AG04449 (cell line): ENCODE results near the gene GNB1.
"Not testable (repeated sequence)": the region's sequence is repeated elsewhere in the genome, so short reads cannot be mapped to it uniquely, and the experiment has no call there.

Experiments used
- CTCF ChIA-PET: fragments of 350-600 bp; formaldehyde crosslinking; extraction: SDS; loops from one replicate; lab custom pipeline; 2021; ENCODE audit warnings: antibody characterized with exemption; lab: Yijun Ruan, JAX
- POLR2A ChIA-PET: fragments of 400-600, 350-600 bp; formaldehyde crosslinking; extraction: SDS; loops from one replicate; lab custom pipeline; 2020; ENCODE audit warnings: antibody characterized with exemption, inconsistent platforms; lab: Yijun Ruan, JAX
- DNase-seq: peaks from one replicate; pipeline ENCODE4 v3.0.0-alpha.2; 2010; ENCODE audit warnings: low read depth, low spot score
- H3K4me3 ChIP-seq: 2 replicates; pipeline ENCODE4 v1.5.1; 2011; ENCODE audit warnings: low read depth, mild to moderate bottlenecking, control low read depth, low read length
- TF ChIP-seq, protein P1 (sequence below): IDR thresholded peaks from one replicate; pipeline ENCODE4 v1.5.1; 2011; ENCODE audit warnings: mild to moderate bottlenecking, moderate library complexity, low read length, control low read depth, inconsistent platforms; ENCODE audit not compliant: insufficient read depth; ENCODE audit errors: missing control alignments

GNB1 gene

DNA sequence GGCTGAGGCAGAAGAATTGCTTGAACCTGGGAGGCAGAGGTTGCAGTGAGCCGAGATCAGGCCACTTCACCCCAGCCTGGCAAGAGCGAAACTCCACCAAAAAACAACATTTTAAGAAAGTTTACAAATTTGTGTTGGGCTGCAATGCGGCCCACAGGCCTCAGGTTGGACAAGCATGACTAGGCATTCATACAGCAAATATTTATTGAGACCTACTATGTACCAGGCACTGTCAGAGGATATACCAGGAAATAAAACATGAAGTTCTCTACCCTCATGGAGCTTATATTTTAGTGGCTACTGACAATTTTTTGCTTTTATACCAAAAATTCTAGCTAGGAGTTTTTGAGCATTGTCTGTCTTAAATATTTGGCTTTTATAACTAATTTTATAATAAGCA lies 23.7 kb downstream of the GNB1 start:
- H3K4me3 ChIP-seq = no peak overlapping the region
- TF ChIP-seq, protein P1, sequence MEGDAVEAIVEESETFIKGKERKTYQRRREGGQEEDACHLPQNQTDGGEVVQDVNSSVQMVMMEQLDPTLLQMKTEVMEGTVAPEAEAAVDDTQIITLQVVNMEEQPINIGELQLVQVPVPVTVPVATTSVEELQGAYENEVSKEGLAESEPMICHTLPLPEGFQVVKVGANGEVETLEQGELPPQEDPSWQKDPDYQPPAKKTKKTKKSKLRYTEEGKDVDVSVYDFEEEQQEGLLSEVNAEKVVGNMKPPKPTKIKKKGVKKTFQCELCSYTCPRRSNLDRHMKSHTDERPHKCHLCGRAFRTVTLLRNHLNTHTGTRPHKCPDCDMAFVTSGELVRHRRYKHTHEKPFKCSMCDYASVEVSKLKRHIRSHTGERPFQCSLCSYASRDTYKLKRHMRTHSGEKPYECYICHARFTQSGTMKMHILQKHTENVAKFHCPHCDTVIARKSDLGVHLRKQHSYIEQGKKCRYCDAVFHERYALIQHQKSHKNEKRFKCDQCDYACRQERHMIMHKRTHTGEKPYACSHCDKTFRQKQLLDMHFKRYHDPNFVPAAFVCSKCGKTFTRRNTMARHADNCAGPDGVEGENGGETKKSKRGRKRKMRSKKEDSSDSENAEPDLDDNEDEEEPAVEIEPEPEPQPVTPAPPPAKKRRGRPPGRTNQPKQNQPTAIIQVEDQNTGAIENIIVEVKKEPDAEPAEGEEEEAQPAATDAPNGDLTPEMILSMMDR = no peak
- ChIA-PET CTCF (interaction anchor here (0.6 to 1.0 kb wide), 2 partner anchors 18 to 1932 kb away, joined by 4 to 5 read pairs; no protein-coding TSS in a partner anchor), POLR2A (no interaction called here)
- no peak for DNase-seq

DNA sequence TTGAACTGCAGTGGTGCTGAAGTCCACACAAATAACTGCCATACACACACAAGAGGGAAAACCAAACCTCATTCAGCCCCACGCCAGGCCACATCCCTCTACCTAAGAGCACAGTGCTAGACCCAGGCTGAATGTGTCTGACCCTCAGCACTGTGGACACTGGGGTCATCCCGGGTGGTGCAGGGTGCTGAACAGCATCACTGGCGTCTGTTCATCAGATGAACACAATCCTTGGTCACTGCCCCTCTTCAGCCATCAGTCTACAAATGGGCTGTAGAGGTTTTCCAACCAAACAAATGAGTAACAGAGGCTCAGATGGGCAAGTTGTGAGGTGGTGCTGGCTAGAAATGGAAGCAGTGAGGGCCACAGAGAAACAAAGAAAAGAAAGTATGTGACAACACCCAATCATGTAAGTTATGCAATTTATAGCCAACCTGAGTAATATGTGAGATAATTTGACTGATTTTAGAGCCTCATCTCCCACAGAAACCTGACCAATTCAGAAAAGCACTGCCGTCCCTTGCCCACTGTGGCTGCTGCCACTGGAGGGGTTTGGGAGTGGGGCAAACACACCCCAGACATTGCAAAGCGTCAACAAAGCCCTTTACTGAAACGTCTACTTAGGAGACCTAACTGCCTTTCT lies 27.9 kb downstream of the GNB1 start:
- ChIA-PET POLR2A (no interaction called here), CTCF (no interaction called here)
- no peak overlapping the region for H3K4me3 ChIP-seq
- TF ChIP-seq, protein P1 = no peak
- DNase-seq = no peak

DNA sequence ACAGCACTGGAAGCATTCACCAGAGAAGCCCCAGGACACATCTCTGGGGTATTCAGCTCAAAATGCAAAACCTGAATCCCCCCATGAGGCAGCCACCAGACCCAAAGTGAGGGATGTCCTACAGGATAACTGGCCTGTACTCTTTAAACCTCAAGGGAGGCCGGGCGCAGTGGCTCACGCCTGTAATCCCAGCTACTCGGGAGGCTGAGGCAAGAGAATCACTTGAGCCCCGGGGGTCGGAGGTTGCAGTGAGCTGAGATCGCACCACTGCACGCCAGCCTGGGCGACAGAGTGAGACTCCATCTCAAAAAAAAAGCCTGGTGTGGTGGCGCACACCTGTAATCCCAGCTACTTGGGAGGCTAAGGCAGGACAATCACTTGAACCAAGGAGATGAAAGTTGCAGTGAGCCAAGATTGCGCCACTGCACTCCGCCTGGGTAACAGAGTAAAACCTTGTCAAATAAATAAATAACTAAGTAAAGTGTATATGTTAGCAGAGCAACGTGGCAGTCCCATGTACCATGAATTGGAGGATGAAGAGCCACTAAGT lies 29.1 kb downstream of the GNB1 start:
- H3K4me3 ChIP-seq, DNase-seq: not testable (repeated sequence)
- POLR2A ChIA-PET = interaction anchor here (0.6 to 0.9 kb wide), 2 partner anchors 9 to 19 kb away, joined by 3 read pairs; no protein-coding TSS in a partner anchor
- CTCF ChIA-PET = interaction anchor here (1.1 to 1.5 kb wide), 2 partner anchors 8 to 13 kb away, joined by 3 to 4 read pairs; no protein-coding TSS in a partner anchor

DNA sequence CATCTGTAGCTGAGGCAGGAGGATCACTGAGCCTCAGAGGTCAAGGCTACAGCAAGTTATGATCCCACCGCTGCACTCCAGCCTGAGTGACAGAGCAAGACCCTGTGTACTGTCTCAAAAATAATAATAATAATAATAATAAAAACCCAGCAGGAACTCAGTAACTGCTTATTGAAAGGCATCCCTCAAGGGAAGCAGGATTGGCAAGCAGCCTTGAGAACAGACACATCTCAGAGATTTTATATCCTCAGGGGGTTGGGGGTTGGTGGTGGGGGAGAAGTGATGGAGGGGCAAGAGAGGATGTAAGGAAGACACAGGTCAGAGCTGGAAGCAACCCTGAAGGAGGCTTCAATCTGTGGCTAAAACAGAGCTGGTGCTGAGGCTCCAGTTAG lies 29.6 kb downstream of the GNB1 start:
- ChIA-PET POLR2A (interaction anchor here (0.6 to 0.9 kb wide), 2 partner anchors 9 to 20 kb away, joined by 3 read pairs; no protein-coding TSS in a partner anchor), CTCF (interaction anchor here (1.1 to 1.5 kb wide), 2 partner anchors 9 to 12 kb away, joined by 3 to 4 read pairs; no protein-coding TSS in a partner anchor)
- DNase-seq = no peak
- TF ChIP-seq, protein P1 = no peak
- H3K4me3 ChIP-seq = no peak overlapping the region

DNA sequence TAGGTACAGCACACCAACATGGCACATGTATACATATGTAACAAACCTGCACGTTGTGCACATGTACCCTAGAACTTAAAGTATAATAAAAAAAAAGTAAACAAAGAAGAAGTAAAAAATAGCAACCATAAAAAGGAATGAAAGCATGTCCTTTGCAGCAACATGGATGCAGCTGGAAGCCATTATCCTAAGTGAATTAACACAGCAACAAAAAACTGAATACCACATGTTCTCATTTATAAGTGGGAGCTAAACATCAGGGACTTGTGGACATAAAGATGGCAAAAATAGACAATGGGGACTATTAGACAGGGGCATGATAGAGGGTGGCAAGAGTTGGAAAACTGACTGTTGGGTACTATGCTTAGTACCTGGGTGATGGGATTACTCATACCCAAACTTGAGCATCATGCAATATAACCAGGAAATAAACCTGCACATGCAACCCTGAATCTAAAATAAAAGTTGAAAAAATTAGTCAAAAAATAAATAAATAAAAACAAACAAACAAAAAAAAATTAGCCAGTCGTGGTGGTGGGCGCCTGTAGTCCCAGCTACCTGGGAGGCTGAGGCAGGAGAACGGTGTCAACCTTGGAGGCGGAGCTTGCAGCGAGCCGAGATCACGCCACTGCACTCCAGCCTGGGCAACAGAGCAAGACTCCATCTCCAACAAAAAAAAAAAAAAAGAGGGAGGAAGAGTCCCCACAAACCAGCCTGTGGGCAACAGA lies 30.8 kb downstream of the GNB1 start:
- DNase-seq, H3K4me3 ChIP-seq, POLR2A ChIA-PET: not testable (repeated sequence)
- CTCF ChIA-PET = interaction anchor here (0.9 to 1.3 kb wide), 3 partner anchors 11 to 49 kb away, joined by 4 to 6 read pairs (median 5); no protein-coding TSS in a partner anchor

DNA sequence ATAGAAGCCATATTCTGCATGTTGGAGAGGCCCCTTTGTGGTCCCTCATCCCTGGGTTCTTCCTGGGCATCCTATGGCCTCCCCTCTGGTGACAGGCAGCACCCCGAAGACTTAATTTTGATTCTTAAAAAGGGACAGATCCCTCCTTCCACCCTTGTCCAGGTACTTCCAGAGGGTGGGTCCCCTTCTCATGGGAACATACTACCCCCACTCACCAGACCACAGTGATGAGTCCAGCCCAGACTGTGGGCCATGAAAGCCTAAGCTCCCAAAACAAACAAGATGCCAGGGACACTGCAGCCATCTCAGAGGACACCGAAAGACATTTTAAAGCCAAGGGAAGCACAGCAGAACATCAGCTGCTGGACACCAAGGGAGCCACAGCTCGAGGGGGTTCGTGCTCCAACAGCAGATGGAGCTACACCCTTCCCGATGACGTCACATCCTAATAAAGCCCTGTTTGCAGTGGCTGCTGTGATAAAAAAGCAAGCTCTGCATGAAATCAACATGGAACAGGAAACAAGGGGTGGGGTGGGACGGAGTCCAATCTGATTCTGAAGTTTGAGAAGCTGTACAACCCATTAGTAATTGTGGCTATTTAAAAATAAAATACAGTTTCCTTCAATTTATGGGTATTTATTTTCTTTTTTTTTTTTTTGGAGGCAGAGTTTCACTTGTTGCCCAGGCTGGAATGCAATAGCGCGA lies 32.4 kb downstream of the GNB1 start:
- DNase-seq = peak; percentile 29
- no peak overlapping the region for H3K4me3 ChIP-seq
- TF ChIP-seq, protein P1 = peak; percentile 53
- CTCF ChIA-PET = interaction anchor here (0.7 to 1.6 kb wide), 7 partner anchors 10 to 50 kb away, joined by 3 to 7 read pairs (median 4); no protein-coding TSS in a partner anchor
- POLR2A ChIA-PET = interaction anchor here (1.1 kb wide), 1 partner anchor 50 kb away, joined by 4 read pairs; no protein-coding TSS in a partner anchor
